ENCODE data around the gene MBD6. TPM values are rescaled to one million over a fixed set of nuclear protein-coding genes. Genes with fewer than 3 reads are reported as not detected.

MBD6 gene
- total RNA-seq, 1 experiment from 2014 or later, result 78.4 TPM

GRCh38 chr12:57529831-57530230, 7.2 kb downstream of the MBD6 start:
- POLR2A ChIA-PET (ENCODE audit: unreplicated experiment), result no interaction called here
- H3K4me2 ChIP-seq, result no peak overlapping the region
- H2AFZ ChIP-seq, result no peak overlapping the region
- H3K79me2 ChIP-seq (ENCODE audit: low read depth), result peaks cover 7% of the 10 kb centered on the region
- DNase-seq, result no peak
- CTCF ChIA-PET, result no interaction called here
- H3F3A ChIP-seq (ENCODE audit: insufficient read depth, low read depth), result peaks cover 22% of the 10 kb centered on the region
- H3K4me1 ChIP-seq (replicated peaks; ENCODE audit: insufficient read depth), result no peaks in the 10 kb centered on the region
- no peaks in the 10 kb centered on the region for H3K27me3 ChIP-seq (ENCODE audit: insufficient read depth, low read depth)
- TF ChIP-seq CTCF (conservative IDR thresholded peaks at IDR 0.05) (no peak), EZH2 (IDR thresholded peaks at IDR 0.05; ENCODE audit: low read depth) (no peak)
- H3K36me3 ChIP-seq (ENCODE audit: low read depth), result peaks cover 26% of the 10 kb centered on the region
- no peaks in the 10 kb centered on the region for H3K9me3 ChIP-seq (ENCODE audit: insufficient read depth, low read depth)
- intact Hi-C loops (cut with micrococcal nuclease; ENCODE audit: unreplicated experiment), result no loop called here
- no peak overlapping the region for H3K4me3 ChIP-seq
- H3K9me2 ChIP-seq (ENCODE audit: insufficient read depth), result no peaks in the 10 kb centered on the region
- no TSS peak for BruUV-seq (replicated peaks)
- no peaks in the 10 kb centered on the region; the same call in 1 of the 2 replicates for H4K20me1 ChIP-seq (ENCODE audit: insufficient read depth)
- no peak overlapping the region for H3K27ac ChIP-seq

GRCh38 chr12:57530396-57531142, 7.9 kb downstream of the MBD6 start:
- ChIA-PET POLR2A (ENCODE audit: unreplicated experiment) (no interaction called here), CTCF (no interaction called here)
- intact Hi-C loops (cut with micrococcal nuclease; ENCODE audit: unreplicated experiment), result no loop called here
- H2AFZ ChIP-seq, result no peak overlapping the region
- peaks cover 26% of the 10 kb centered on the region for H3K36me3 ChIP-seq (ENCODE audit: low read depth)
- no peak for TF ChIP-seq CTCF (conservative IDR thresholded peaks at IDR 0.05)
- no peak for TF ChIP-seq EZH2 (IDR thresholded peaks at IDR 0.05; ENCODE audit: low read depth)
- no peaks in the 10 kb centered on the region; the same call in 1 of the 2 replicates for H3K79me2 ChIP-seq (ENCODE audit: low read depth)
- H3K9me2 ChIP-seq (ENCODE audit: insufficient read depth), result no peaks in the 10 kb centered on the region
- no peak for DNase-seq
- no peaks in the 10 kb centered on the region for H3K4me1 ChIP-seq (replicated peaks; ENCODE audit: insufficient read depth)
- no peaks in the 10 kb centered on the region for H4K20me1 ChIP-seq (ENCODE audit: insufficient read depth)
- no peaks in the 10 kb centered on the region for H3K9me3 ChIP-seq (ENCODE audit: insufficient read depth, low read depth)
- no TSS peak for BruUV-seq (replicated peaks)
- H3K27me3 ChIP-seq (ENCODE audit: insufficient read depth, low read depth), result no peaks in the 10 kb centered on the region
- no peak overlapping the region for H3K27ac ChIP-seq
- H3K4me2 ChIP-seq, result no peak overlapping the region
- H3K4me3 ChIP-seq, result no peak overlapping the region
- H3F3A ChIP-seq (ENCODE audit: insufficient read depth, low read depth), result peaks cover 22% of the 10 kb centered on the region

DNA sequence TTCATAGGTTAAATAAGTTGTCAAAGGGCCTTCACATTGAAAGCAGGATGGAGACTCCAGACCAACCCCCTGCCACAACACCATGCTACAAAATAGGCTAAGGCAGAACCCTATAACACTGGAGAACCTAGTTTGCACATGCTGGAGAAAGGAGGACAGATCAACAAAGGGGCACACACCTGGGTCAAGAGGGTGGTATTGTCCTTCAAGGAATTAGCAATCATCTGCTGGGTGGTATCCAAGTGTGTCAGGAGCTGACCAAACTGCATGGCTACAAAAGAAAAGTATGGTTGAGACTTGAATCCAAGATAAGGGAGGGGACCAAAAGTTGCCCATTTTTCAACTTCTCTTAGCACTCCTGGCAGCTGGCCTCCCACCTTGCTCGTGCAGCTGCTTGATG, 9.2 kb downstream of the MBD6 start:
- no peak overlapping the region for H2AFZ ChIP-seq
- TF ChIP-seq CTCF (conservative IDR thresholded peaks at IDR 0.05) (no peak), EZH2 (IDR thresholded peaks at IDR 0.05; ENCODE audit: low read depth) (no peak)
- H3K4me2 ChIP-seq, result no peak overlapping the region
- peaks cover 26% of the 10 kb centered on the region for H3K36me3 ChIP-seq (ENCODE audit: low read depth)
- no peak for DNase-seq
- BruUV-seq (replicated peaks), result no TSS peak
- H4K20me1 ChIP-seq (ENCODE audit: insufficient read depth), result no peaks in the 10 kb centered on the region
- no peak overlapping the region for H3K27ac ChIP-seq
- H3K9me3 ChIP-seq (ENCODE audit: insufficient read depth, low read depth), result no peaks in the 10 kb centered on the region
- no peaks in the 10 kb centered on the region for H3K27me3 ChIP-seq (ENCODE audit: insufficient read depth, low read depth)
- no peaks in the 10 kb centered on the region for H3K9me2 ChIP-seq (ENCODE audit: insufficient read depth)
- POLR2A ChIA-PET (ENCODE audit: unreplicated experiment), result interaction anchor here (0.5 kb wide), 1 partner anchor 402 kb away, joined by 7 read pairs; no protein-coding TSS in a partner anchor
- H3K4me1 ChIP-seq (replicated peaks; ENCODE audit: insufficient read depth), result no peaks in the 10 kb centered on the region
- intact Hi-C loops (cut with micrococcal nuclease; ENCODE audit: unreplicated experiment), result no loop called here
- H3F3A ChIP-seq (ENCODE audit: insufficient read depth, low read depth), result peaks cover 22% of the 10 kb centered on the region
- CTCF ChIA-PET, result interaction anchor here (0.6 kb wide), 1 partner anchor 43 kb away, joined by 3 read pairs; no protein-coding TSS in a partner anchor
- H3K79me2 ChIP-seq (ENCODE audit: low read depth), result no peaks in the 10 kb centered on the region
- no peak overlapping the region for H3K4me3 ChIP-seq
